CD4-positive, alpha-beta T cell treated with Interferon alpha-2 for 1 hour (primary cell): ENCODE data around the gene SGSM1.
"Not testable (repeated sequence)": the region's sequence is repeated elsewhere in the genome, so short reads cannot be mapped to it uniquely, and the experiment has no call there.

Experiments used
- DNase-seq, 2 donors: peaks; one replicate each; pipeline ENCODE4 v3.0.0-alpha.2; 2020 to 2022

Gene SGSM1

DNA sequence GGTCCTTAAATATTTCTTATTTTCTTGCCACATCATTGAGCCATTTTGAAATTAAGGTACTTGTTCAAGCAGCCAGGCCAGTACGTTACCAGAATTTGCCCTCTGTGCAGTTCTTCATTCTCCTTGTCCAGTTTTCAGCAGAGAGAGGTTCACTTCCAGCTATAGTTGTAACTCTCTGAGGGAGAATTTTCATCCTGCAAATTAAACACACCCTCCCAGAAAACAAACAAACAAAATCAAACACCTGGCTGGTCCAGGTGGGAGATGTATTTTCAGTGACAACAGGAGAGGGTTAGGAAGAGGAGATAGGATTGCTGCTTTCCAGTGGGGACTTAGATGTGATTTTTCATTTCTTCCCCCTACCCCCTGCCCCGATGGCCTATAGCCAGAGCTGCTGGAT, 95.4 kb downstream of the SGSM1 start:
- no peak for DNase-seq

DNA sequence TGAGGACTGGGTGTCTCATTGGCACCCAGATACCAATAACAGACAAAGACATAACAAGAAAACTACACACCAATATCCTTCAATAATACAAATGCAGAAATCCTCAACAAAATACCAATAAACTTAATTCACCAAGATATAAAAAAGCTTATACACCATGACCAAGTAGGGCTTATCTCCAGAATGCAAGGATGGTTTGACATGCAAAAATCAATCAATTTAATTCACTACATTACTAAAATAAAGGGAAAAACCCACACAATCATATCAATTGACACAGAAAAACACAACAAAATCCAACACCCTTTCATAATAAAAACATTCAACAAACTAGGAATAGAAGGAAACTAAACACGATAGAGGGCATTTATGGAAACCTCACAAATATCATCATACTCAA, 99.9 kb downstream of the SGSM1 start:
- DNase-seq, result no peak

DNA sequence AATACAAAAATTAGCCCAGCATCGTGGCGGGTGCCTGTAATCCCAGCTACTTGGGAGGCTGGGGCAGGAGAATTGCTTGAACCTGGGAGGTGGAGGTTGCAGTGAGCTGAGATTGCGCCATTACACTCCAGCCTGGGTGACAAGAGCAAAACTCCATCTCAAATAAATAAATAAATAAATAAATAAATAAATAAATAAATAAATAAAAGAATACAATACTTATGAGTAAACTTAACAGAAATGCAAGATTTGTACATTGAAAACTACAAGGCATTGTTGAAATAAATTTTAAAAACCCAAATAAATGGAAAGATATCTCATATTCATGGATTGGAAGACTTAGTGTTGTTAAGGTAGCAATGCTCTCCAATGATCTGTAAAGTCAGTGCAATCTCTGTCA, 101.1 kb downstream of the SGSM1 start:
- not testable (repeated sequence) for DNase-seq

DNA sequence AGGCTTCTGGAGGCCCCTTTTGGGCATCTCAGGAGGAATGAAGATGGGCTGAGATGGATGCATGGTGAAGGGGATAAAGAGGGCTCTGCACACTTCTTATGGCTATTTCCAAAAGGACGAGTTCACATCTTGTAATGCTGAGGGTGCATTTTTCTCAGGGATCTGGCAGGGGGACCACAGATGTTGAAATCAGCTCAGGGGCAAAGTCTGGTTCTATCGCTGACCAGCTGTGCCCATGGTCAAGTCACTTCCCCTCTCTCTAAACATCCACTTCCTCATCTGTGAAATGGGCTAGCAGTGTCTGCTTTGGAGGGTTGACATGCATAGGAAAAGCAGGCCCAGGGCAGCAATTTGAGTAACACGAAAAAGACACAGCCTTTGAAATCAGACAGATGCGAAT, 114.0 kb downstream of the SGSM1 start:
- DNase-seq, result no peak

DNA sequence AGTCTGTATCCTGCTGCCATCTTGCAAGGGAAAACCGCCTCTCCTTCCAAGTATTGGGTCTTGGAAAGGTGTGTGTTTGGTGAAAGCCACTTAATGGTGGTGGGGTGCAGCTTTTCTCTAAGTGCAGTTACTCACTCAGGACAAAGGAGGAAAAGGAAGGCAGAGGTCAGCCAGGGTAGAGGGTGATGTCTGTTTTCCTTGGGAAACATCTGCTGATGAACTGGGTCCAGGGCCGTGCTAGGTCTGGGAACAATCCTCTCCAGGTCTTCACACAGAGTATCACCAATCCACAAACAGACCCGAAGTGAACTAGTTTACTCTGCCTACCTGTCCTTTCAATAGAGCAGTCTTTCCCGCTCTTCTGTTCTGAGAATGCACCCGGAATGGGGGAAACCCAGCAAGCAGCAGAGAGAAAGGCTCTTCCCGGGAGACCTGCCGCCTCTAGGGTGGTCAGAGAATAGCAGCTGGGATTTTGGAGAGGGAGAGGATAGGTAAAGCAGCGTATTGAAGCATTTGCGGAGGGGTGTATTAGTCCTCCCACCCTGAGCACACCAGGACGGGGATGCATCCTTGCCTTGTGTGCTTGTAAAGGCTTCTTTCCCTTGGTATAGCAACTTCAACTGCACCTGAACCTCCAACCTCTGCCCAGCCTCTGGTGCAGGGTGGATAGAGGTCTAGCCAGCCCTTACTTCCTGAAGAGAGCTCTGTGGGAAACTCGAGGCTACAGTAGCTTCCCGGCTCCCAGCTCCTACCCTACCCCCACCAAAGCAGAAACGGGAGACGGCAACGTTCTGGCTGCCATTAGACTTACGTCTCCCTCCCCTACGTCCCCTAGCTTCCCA, 119.8 kb downstream of the SGSM1 start:
- DNase-seq, result no peak

DNA sequence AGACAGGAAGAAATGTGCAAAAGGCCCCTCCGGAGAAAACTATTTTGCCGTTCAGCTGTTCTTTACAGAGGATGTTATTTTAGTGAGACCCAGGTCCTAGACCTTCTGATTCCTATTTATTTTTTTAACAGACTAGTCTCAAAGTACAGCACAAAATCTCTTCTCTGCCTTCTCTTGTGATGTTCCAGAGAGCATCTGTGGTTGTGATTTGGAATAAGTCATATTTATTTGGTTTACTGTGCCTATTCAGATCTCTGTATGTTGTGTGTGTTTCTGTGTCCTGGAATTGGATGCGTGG, 120.4 kb downstream of the SGSM1 start:
- no peak for DNase-seq

DNA sequence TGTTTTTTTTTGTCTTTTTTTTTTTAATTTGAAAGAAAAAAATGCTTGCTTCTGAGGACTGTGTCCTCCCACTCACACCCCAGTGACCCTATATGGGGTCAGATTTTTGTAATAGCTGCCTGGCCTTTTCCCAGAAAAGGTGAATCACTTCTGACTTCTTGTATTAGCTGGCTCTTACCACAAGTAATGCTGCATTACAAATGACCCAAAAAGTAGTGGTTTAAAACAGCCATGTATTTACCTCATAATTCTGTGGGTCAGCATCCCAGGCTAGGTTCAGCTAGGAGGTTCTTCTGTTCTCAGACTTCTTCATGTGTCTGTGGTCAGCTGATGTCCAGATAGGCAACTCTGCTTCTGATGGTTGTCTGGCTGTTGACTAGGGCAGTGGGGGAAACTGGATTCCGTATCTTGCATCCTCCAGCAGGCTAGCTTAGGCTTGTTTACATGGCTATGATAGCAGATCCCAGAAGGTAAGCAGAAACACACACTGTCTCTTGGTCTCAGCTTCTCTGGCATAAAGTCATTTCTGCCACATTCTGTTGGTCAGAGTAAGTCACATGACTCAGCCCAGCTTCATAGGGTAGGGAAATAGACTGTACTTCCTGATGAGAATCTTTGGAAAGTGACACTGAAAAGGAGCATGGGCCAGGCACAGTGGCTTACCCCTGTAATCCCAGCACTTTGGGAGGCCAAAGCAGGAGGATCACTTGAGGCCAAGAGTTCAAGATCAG, 121.0 kb downstream of the SGSM1 start:
- no peak for DNase-seq

DNA sequence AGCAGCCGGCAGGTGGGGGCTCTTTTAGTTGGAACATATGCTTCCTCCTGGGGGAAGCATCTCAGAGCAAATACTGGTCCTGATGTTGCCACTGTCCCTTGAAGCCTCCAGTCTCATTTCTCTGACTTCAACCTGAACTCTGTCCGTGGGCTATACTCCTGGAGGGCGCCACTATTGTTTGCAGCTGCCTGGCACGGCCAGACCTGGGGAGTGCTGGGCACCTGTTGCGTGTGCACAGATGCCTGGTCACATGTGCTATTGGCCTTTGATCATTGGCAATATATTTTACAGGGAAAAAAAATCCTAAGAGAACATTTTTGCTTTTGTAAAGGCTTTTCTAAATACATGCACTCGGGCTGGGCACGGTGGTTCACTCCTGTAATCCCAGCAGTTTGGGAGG, 122.3 kb downstream of the SGSM1 start:
- no peak for DNase-seq

DNA sequence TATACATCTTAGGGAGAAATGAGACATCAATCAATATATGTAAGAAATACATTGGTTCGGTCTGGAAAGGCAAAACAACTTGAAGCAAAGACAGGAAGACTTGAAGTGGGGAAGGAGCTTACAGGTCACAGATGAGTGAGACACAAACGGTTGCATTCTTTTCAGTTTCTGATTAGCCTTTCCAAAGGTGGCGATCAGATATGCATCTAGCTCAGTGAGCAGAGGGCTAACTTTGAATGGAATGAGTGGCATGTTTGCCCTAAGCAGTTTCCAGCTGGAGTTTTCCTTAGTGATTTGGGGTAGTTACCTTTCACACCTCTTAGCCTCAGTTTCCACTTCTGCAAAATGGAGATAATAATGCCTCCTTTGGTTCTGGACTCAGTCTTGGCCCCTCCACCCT, 124.7 kb downstream of the SGSM1 start:
- DNase-seq, result no peak

DNA sequence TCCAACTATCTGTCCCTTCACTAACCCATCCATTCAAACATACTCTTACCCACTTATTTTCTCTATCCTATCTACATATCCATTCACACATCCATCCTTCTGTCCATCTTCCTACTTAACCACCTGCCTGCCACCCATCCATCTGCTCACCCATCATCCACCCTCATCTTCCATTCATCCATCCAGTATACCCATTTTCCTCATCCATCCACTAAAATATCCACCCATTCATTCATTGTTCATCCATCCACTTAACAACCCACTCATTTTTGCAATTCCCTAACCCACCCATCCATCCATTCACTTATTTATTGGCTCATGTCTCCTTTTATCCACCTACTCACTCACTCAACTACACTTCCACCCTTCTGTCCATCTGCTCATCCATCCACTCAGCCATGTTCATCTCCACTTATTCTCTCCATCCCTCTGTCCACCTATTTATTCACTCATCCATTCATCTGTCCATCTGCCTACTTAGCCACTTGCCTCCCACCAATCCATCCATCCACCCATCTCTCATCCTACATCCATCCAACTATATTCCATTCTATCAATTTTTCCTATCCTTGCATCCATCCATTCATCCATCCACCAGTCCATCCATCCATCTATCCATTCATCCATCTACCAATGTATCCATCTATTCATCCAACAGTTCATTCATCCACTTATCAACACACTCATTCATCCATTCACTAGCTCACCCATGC, 129.9 kb downstream of the SGSM1 start:
- no peak for DNase-seq

DNA sequence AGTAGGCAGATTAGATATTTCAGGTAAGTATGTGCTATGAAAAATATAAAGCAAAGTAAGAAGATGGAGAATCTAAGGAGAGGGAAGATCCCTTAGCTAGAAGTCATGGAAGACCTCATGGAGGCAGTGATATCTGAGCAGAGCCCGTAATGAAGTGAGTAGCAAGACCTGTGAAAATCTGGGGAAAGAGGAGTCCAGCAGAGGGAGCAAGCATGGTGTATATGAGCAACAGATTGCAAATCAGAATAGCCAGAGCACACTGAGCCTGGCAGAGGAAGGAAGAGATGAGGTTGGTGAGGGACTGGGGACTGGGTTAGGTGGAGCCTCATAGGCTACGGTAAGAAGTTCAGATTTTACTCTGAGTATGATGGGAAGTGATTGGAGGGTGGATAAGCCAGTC, 131.1 kb downstream of the SGSM1 start:
- DNase-seq, result no peak

DNA sequence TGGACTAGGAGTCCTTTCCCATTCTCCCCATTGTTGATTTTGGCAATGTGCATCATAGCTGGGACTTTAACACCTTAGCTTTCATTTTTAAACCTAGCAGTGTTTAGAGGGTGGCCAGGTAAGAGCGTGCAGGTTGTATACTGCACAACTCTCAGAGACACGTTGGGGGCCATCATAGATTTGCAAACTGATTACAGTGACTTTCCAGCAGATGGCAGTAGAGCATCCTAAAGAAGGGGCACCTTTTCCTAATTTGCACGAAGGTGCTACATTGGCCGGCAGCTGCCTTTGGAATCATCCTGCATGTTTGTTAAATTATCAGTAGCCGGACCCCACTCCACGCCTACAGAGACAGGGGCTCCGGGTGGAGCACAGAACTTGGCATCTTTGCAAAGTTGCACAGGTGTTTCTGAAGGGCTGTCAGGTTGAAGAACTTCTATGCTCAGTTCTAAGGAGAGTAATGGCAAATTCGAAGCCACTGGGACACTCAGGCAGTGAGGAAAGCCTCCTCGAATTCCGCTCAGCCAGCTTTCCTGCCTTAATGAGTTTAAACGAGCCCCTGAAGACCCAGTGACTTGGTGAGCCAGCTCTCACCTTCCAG, 132.8 kb downstream of the SGSM1 start:
- DNase-seq, result peak; percentile 3 to 56

DNA sequence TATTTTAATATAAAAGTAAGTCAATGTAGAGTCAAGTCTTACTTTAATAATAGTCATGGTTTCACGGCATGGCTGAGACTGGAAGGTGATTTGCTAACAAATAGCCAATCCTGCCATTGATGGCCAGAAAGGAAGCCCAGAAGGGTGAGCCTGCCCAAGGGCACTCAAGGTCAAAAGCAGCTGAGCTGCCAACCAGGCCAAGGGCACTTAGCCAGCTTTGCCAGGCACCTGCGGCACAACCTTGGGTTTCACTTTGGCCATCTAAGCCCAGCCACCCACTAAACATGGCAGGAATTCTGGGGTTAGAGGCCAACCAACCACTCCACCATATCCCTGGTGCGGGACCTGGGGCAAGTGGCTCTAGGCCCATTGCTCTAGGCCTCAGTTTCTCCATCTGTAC, 136.3 kb downstream of the SGSM1 start:
- no peak for DNase-seq

DNA sequence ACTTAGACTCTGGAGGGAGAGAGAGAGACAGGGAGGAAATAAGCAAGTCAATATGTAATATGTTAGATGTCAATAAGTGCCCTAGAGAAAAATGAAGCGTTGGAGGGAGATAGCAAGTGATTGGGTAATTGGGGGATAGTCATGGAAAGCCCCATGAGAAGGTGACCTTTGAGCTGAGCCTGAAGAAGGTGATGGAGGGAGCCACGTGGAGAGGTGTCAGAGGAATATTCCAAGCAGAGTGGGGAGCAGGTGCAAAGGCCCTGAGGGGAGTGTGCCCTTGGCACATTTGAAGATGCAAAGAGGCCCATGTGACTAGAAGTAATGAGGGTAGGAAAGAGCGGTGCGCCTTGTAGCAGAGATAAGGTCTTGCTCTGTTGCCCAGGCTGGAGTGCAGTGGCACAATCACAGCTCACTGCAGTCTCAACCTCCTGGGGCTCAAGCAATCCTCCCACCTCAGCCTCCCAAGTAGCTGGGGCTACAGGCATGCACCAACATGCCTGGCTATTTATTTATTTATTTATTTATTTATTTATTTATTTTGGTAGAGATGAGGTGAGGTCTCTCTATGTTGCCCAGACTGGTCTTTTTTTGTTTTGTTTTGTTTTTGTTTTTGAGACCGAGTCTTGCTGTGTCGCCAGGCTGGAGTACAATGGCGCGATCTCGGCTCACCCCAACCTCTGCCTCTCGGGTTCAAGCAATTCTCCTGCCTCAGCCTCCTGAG, 138.4 kb downstream of the SGSM1 start:
- DNase-seq, result no peak

DNA sequence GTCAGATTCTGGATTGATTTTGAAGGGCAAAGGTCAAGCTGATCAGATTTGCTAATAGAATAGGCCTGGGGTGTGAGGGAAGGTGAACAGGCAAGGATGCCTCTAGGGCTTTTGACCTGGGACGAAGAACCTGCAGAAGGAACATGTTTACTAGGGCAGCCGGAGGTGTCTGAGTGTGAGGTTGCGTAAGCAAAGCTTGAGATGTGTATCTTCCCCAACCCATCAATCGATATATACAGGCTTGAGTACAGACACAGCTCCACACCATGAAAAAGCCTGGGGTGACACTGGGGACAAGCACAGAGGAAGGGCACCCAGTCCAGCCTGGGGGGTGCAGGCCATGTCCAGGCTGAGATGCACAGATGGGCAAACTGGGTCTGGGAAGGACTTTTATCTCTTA, 139.4 kb downstream of the SGSM1 start:
- no peak for DNase-seq

DNA sequence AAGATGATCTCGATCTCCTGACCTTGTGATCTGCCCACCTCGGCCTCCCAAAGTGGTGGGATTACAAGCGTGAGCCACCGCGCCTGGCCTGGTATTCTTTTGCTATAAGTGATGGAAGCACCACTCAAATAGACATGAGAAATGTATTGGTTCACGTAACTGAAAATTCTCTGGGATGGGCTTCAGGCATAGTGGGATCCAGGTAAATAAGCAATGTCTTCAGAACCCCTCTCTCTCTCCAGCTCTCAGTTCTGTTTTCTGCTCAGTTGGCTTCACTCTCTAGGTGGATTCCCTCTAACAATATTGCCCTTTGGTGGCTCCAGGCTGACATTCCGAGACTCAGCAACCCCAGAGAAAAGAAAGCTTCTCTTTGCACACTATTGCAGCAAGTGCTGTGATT, 141.4 kb downstream of the SGSM1 start:
- DNase-seq, result no peak

DNA sequence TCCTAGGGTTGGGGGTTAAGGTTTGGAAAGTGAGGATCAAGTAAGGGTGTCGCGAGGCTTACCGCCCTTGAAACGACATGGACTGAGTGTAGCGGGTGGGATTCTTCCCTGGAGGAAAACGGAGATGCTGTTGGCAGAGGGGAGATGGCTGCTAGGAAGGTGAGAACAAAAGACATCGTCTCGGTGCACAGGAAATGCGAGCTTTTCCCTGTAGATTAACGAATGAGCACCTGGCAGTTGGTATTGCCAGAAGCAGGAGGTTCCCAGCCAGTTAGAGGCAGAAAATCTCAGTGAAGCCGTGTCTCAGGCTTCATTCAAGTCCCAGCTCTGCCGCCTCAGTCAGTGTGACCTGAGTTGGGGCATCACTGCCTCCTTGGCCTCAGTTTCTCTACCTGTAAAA, 141.9 kb downstream of the SGSM1 start:
- no peak for DNase-seq

DNA sequence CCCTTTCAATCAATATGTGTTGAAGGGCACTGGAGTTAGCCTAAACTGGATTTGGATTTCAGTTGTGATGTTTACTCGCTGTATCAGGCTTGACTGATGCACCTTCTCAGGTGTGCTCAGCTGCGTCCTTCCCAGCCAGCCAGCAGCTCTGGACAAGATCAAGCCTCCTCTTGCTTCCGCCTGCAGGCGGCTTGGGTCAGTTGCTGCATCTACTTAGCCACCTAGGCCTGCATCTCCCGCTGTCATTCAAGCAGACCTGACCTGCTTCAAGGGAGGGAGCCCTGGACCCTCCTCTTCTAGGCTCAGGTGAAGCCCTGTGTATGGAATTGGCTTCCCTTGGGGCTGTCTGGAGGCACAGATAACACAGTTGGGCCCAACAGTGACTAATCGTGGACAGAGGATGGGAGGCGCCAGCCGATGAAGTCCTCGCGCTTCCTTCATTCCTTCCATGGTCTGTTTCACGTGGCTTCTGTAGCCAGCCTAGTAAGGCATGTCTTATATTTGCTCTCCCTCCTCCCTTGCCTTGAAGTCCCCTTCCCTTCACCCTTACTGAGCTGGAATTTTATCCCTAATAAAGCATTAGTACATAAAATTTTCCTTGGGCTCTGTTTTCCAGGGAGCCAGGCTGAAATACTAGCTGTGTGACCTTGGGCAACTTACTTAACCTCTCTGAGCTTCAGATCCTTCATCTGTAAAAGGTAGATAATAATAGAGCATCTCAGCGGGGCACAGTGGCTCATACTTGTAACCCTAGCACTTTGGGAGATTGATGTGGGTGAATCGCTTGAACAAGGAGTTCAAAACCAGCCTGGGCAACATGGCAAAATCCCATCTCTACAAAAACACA, 142.6 kb downstream of the SGSM1 start:
- no peak for DNase-seq

DNA sequence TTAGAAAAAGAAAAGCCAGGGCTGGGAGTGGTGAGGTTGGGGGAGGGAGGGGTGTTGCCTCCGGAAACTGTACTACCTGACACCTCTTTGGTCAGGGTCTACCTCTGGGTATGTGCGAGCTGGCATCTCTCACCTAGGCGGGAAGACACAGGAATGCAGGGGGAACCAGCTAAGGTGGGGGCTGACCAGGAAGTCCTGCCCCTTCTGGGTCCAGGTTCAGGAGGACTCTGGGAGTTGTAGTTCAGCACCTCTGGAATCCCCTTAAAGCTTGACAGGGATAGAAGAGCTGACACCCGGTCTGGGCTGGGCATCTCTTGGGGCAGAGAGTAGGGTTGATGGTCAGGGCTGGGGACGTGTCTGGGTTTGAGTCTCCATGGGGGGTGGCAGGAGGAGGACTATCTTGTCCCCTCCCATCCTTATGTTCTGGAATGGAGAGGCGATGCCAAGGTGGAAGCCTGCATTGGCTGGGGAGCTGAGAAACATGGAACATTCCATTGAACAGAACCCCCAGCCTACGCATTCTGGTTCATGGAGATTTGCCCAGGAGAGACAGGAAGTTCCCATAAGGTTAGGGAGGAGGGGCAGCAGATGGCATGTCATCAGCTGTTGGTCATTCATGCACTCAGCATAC, 144.4 kb downstream of the SGSM1 start:
- no peak for DNase-seq

DNA sequence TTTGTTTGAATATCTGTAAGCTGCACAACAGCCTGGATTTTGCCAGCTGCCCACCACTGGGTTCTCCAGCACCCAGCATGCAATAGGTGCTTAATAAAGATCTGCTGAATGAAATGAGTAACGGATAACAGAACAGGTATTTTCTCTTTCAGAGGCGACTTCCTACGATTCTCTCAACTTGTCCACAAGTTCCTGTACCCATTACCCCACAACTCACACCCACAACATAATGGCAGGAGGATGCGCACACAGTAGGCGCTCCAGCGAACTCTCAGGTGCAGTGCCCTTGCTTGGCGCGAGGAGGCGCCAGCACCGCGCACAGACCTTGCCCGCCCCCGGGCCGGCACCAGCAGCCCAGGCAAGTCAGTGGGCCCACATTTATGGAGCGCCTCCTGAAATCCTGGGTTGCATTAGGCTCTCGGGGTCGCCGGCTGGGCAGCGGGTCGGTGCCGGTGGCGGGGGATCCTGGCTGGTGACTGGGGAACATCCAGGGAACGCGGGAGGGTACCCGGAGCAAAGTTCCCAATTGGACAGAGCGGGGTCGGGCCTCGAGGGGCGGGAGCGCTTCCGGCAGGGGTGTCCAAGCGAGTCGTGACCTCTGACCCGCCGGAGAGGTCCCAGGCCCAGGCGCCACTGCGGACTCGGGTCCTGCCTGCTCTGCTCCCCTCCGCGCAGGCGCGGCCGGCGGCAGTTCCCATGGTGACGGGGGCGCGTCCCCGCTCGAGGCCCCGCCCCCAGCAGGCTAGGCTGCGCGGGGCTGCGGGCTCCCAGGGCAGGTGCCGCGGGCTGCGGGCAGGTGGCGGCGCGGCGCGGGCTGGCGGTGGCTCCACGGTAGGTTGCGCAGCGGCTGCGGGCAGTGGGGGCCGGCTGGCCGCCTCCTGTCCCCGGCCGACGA, 146.2 kb downstream of the SGSM1 start, which contains the start of gene KIAA1671:
Gene KIAA1671 (plus strand): TSS at position 775 of the 895 bp plus-strand sequence. CDS start 75,284 bp downstream, outside the sequence.
- DNase-seq, result peak; percentile 83 to 89
